C4-2B (cell line): Measurements from ENCODE around the gene NXPE3.

Source experiments
- H3K27ac ChIP-seq: fragments of 450-650 bp; 2 replicates; pipeline ENCODE4 v1.5.1; 2017
- CTCF ChIP-seq: fragments of 450-650 bp; conservative IDR thresholded peaks from 2 replicates; pipeline ENCODE4 v1.5.1; 2017; ENCODE audit warnings: mild to moderate bottlenecking
- ZFX ChIP-seq: fragments of 450-650 bp; IDR thresholded peaks from 2 replicates; pipeline ENCODE4 v1.6.1; 2017

Gene NXPE3

GRCh38 chr3:101807888-101808287 is 28.9 kb downstream of the NXPE3 start:
- TF ChIP-seq CTCF (no peak), ZFX (no peak)
- no peak overlapping the region for H3K27ac ChIP-seq

- peak; percentile 64 for TF ChIP-seq CTCF
- TF ChIP-seq ZFX = no peak
- no peak overlapping the region for H3K27ac ChIP-seq
Observed at GRCh38 chr3:101809178-101810021, 30.4 kb downstream of the NXPE3 start.

GRCh38 chr3:101810022-101810418 is 31.0 kb downstream of the NXPE3 start:
- no peak overlapping the region for H3K27ac ChIP-seq
- no peak for TF ChIP-seq CTCF
- TF ChIP-seq ZFX = no peak

- TF ChIP-seq CTCF = no peak
- no peak for TF ChIP-seq ZFX
- no peak overlapping the region for H3K27ac ChIP-seq
Observed at GRCh38 chr3:101811875-101812274, 32.9 kb downstream of the NXPE3 start.

GRCh38 chr3:101812895-101813294 is 33.9 kb downstream of the NXPE3 start:
- no peak overlapping the region for H3K27ac ChIP-seq
- no peak for TF ChIP-seq ZFX
- TF ChIP-seq CTCF = no peak

GRCh38 chr3:101813817-101814440 is 34.9 kb downstream of the NXPE3 start:
- H3K27ac ChIP-seq = no peak overlapping the region
- TF ChIP-seq ZFX = no peak
- peak; percentile 66 for TF ChIP-seq CTCF

- H3K27ac ChIP-seq = no peak overlapping the region
- TF ChIP-seq ZFX (no peak), CTCF (no peak)
Observed at GRCh38 chr3:101814835-101815234, 35.8 kb downstream of the NXPE3 start.
